ENCODE measurements around the gene PLAC8. TPM values are rescaled to one million over a fixed set of nuclear protein-coding genes. Genes with fewer than 3 reads are reported as not detected.

PLAC8 gene
- total and polyA plus RNA-seq, 7 donors: 0.13 to 1.6 (median 0.88) TPM

DNA sequence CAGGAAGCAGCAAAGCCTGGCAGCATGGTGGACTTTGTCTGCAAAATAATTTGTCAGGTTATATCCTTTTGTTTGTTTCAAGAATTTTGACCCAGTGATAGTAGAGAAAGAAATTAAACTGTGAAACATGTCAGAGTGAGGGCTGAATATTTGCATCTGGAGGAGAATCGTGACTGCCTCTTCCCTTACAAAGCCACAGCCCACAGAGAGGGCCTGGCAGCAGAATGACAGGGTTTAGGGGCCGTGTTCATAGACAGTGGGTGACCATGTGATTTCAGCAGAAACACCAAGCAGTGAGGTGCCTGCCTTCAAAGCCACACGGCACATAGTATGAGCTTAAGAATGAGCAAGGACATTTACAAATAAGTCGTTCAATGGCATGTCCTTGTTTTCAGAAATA is 24.4 kb upstream of the PLAC8 start:
- 71 to 78% (median 72%) methylated on average over 4 of the region's 4 CpGs for WGBS, 3 donors
- H3K36me3 ChIP-seq (ENCODE audit: insufficient read depth in 1 of 2, low read depth in 1 of 2): no peaks in the 10 kb centered on the region
- no peak overlapping the region for H3K27ac ChIP-seq
- H3K4me1 ChIP-seq: no peaks in the 10 kb centered on the region
- H3K27me3 ChIP-seq (ENCODE audit: insufficient read depth in 3 of 3, low read length in 2 of 3): no peaks in the 10 kb centered on the region
- TF ChIP-seq, protein P1, sequence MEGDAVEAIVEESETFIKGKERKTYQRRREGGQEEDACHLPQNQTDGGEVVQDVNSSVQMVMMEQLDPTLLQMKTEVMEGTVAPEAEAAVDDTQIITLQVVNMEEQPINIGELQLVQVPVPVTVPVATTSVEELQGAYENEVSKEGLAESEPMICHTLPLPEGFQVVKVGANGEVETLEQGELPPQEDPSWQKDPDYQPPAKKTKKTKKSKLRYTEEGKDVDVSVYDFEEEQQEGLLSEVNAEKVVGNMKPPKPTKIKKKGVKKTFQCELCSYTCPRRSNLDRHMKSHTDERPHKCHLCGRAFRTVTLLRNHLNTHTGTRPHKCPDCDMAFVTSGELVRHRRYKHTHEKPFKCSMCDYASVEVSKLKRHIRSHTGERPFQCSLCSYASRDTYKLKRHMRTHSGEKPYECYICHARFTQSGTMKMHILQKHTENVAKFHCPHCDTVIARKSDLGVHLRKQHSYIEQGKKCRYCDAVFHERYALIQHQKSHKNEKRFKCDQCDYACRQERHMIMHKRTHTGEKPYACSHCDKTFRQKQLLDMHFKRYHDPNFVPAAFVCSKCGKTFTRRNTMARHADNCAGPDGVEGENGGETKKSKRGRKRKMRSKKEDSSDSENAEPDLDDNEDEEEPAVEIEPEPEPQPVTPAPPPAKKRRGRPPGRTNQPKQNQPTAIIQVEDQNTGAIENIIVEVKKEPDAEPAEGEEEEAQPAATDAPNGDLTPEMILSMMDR (IDR thresholded peaks at IDR 0.05): no peak
- DNase-seq: no peak
- H3K9me3 ChIP-seq: no peaks in the 10 kb centered on the region
- intact Hi-C loops (cut with DNase I): no loop called here
- ATAC-seq: no peak
- no peak overlapping the region for H3K4me3 ChIP-seq

DNA sequence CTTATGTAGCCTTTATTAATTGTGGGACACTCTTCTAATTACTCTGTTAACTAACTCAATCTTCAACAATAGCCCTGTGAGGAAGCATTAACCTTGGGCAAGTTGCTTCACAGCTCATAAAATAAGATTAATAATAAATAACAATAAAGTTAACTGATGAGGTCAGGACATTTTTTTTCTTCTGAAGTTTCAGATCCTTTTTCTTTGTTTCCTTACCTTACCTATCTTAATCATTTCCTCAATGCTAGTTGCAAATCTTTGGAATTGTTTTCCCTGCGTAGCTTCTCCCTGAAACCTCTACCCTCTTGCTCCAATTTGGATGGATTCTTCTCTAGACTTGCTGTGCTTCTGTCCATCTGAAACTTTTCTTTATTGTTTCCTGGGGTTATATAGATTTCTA is 17.5 kb upstream of the PLAC8 start:
- H3K27me3 ChIP-seq (ENCODE audit: insufficient read depth in 3 of 3, low read length in 2 of 3): no peaks in the 10 kb centered on the region
- intact Hi-C loops (cut with DNase I): no loop called here
- H3K36me3 ChIP-seq (ENCODE audit: insufficient read depth in 1 of 2, low read depth in 1 of 2): no peaks in the 10 kb centered on the region
- H3K4me3 ChIP-seq: no peak overlapping the region
- WGBS, 3 donors: 78 to 86% (median 82%) methylated on average over 1 of the region's 1 CpG
- ATAC-seq (no peak), DNase-seq (no peak)
- TF ChIP-seq, protein P1 (IDR thresholded peaks at IDR 0.05): no peak
- H3K4me1 ChIP-seq: no peaks in the 10 kb centered on the region
- H3K27ac ChIP-seq: no peak overlapping the region
- H3K9me3 ChIP-seq: no peaks in the 10 kb centered on the region

DNA sequence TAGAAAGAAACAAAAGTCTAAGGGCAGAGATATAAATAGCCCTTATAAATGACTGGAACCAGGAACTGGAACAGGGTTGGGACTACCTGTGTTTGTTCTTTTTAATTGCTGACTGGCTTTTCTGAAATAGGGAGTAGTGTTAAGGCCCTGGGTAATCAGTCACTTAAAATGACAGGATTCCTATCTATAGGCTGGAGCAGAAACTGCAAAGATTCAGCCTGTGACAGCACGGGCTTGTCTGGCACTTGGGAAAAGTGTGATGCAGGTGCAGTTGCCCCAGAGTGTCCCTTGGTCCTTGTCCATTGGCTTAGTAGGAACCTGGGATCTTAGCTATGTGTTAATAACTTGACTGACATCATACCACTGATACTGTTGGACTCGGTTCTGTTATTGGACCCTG is 14.7 kb upstream of the PLAC8 start:
- Histone ChIP-seq H3K36me3 (ENCODE audit: insufficient read depth in 1 of 2, low read depth in 1 of 2) (no peaks in the 10 kb centered on the region), H3K4me3 (no peak overlapping the region), H3K27ac (no peak overlapping the region), H3K9me3 (no peaks in the 10 kb centered on the region), H3K27me3 (ENCODE audit: insufficient read depth in 3 of 3, low read length in 2 of 3) (no peaks in the 10 kb centered on the region), H3K4me1 (no peaks in the 10 kb centered on the region)
- 69 to 76% (median 73%) methylated on average over 2 of the region's 2 CpGs for WGBS, 3 donors
- no peak for ATAC-seq
- TF ChIP-seq, protein P1 (IDR thresholded peaks at IDR 0.05): no peak
- intact Hi-C loops (cut with DNase I): no loop called here
- DNase-seq: no peak

DNA sequence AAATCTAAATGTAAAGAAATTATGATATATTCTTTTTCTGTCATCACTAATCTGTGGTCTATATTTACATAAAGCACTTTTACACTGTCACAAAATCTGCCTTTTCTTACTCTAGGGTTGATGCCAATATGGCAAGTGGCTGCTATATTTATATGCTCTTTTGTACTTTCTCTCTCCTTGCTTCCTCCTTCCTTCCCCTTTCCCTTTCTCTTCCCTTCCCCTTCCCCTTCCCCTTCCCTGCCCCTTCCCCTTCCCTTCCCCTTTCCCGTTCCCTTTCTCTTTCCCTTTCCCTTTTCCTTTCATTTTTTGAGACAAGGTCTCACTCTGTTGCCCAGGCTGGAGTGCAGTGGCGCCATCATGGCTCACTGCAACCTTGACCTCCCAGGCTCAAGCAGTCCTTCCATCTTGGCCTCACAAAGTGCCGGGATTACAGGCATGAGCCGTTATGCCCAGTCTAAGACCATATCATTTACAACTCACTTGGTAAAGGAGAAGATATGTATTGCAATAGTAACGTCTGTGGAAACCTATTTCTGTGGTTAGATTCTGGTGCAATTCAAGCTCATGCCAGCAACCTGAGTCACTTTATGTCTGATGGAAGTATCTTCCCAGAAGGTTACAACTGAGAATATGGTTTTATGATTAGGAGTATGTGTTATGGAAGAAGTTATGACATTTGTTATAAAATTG is 13.9 kb upstream of the PLAC8 start:
- H3K36me3 ChIP-seq (ENCODE audit: insufficient read depth in 1 of 2, low read depth in 1 of 2): no peaks in the 10 kb centered on the region
- TF ChIP-seq, protein P1 (IDR thresholded peaks at IDR 0.05): no peak
- H3K27ac ChIP-seq: no peak overlapping the region
- ATAC-seq: peak in 1 of 4 donors; percentile 42
- no peaks in the 10 kb centered on the region for H3K4me1 ChIP-seq
- intact Hi-C loops (cut with DNase I): no loop called here
- H3K27me3 ChIP-seq (ENCODE audit: insufficient read depth in 3 of 3, low read length in 2 of 3): no peaks in the 10 kb centered on the region
- no peak overlapping the region for H3K4me3 ChIP-seq
- 75 to 81% (median 77%) methylated on average over 5 of the region's 5 CpGs for WGBS, 3 donors
- no peaks in the 10 kb centered on the region for H3K9me3 ChIP-seq
- no peak for DNase-seq

DNA sequence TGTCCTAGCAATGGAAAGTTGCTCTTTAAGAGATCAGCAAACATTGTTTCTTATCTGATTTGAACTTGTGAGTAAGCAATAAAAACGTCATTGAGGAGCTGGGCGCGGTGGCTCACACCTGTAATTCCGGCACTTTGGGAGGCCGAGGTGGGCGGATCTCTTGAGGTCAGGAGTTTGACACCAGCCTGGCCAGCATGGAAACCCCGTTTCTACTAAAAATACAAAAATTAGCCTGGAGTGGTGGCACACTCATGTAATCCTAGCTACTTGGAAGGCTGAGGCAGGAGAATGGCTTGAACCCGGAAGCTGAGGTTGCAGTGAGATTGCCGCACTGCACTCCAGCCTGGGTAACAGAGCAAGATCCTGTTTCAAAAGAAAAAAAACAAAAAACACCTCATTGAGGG is 11.2 kb upstream of the PLAC8 start:
- ATAC-seq: no peak

More for the DNA sequence above, 11.2 kb upstream of the PLAC8 start:
- intact Hi-C loops (cut with DNase I): no loop called here
- Histone ChIP-seq H3K27ac (no peak overlapping the region), H3K36me3 (ENCODE audit: insufficient read depth in 1 of 2, low read depth in 1 of 2) (no peaks in the 10 kb centered on the region), H3K4me3 (no peak overlapping the region), H3K27me3 (ENCODE audit: insufficient read depth in 3 of 3, low read length in 2 of 3) (no peaks in the 10 kb centered on the region), H3K9me3 (no peaks in the 10 kb centered on the region), H3K4me1 (no peaks in the 10 kb centered on the region)
- no peak for DNase-seq
- 82 to 86% (median 84%) methylated on average over 9 of the region's 9 CpGs for WGBS, 3 donors
- TF ChIP-seq, protein P1 (IDR thresholded peaks at IDR 0.05): no peak

Measured in psoas muscle (tissue), 8 donors.